ENCODE results near the gene IFT172. TPM values are rescaled to one million over a fixed set of nuclear protein-coding genes. Genes with fewer than 3 reads are reported as not detected.

IFT172 gene
- total RNA-seq, 1 donor from 2014 or later = 30.7 TPM

- Histone ChIP-seq H3K36me3 (no peaks in the 10 kb centered on the region), H3K27ac (peak within 1 kb of the TSS; percentile 80), H3K4me3 (peak within 1 kb of the TSS; percentile 67 to 97), H3K4me1 (peaks cover 30% of the 10 kb centered on the region), H3K27me3 (no peaks in the 10 kb centered on the region), H3K9me3 (no peaks in the 10 kb centered on the region)
- peak; percentile 89 to 96 for DNase-seq (ENCODE audit: extremely low spot score in 2 of 2)
- TF ChIP-seq POLR2AphosphoS5 (IDR thresholded peaks at IDR 0.05; ENCODE audit: insufficient read depth in 1 of 2, low read depth in 1 of 2) = peak; percentile 69 to 81
- TF ChIP-seq CTCF (IDR thresholded peaks at IDR 0.05) = no peak
- intact Hi-C loops (cut with DNase I) = no loop called here
Observed at GRCh38 chr2:27409321-27410073, 80.0 kb downstream of the IFT172 start, which contains the start of gene PPM1G. PPM1G (minus strand) TSS chr2:27409591; CDS start chr2:27409422, 169 bp downstream.

GRCh38 chr2:27408601-27409320, 80.8 kb downstream of the IFT172 start:
- Histone ChIP-seq H3K27me3 (no peaks in the 10 kb centered on the region), H3K4me1 (peaks cover 30% of the 10 kb centered on the region), H3K36me3 (no peaks in the 10 kb centered on the region), H3K27ac (peak overlapping the region; percentile 80), H3K4me3 (peak overlapping the region; percentile 67 to 97), H3K9me3 (no peaks in the 10 kb centered on the region)
- TF ChIP-seq CTCF (IDR thresholded peaks at IDR 0.05) = no peak
- no peak for TF ChIP-seq POLR2A (IDR thresholded peaks at IDR 0.05)
- TF ChIP-seq POLR2AphosphoS5 (IDR thresholded peaks at IDR 0.05; ENCODE audit: insufficient read depth in 1 of 2, low read depth in 1 of 2) = no peak
- DNase-seq (ENCODE audit: extremely low spot score in 2 of 2) = no peak
- intact Hi-C loops (cut with DNase I) = no loop called here

- H3K9me3 ChIP-seq = no peaks in the 10 kb centered on the region
- H3K27me3 ChIP-seq = no peaks in the 10 kb centered on the region
- H3K4me3 ChIP-seq = peak overlapping the region; percentile 67 to 97
- peaks cover 30% of the 10 kb centered on the region for H3K4me1 ChIP-seq
- no peaks in the 10 kb centered on the region for H3K36me3 ChIP-seq
- no peak overlapping the region for H3K27ac ChIP-seq
- DNase-seq (ENCODE audit: extremely low spot score in 2 of 2) = no peak
- TF ChIP-seq CTCF (IDR thresholded peaks at IDR 0.05) (peak in 1 of 3 experiments; percentile 21), POLR2A (IDR thresholded peaks at IDR 0.05) (no peak)
- intact Hi-C loops (cut with DNase I) = no loop called here
Observed at GRCh38 chr2:27407798-27408491, 81.6 kb downstream of the IFT172 start.

GRCh38 chr2:27400348-27401135, 89.0 kb downstream of the IFT172 start:
- no peaks in the 10 kb centered on the region for H3K9me3 ChIP-seq
- no peak overlapping the region for H3K4me3 ChIP-seq
- no peak overlapping the region for H3K27ac ChIP-seq
- no peaks in the 10 kb centered on the region for H3K27me3 ChIP-seq
- peaks cover 13% of the 10 kb centered on the region for H3K4me1 ChIP-seq
- no peaks in the 10 kb centered on the region for H3K36me3 ChIP-seq
- no peak for DNase-seq (ENCODE audit: extremely low spot score in 2 of 2)
- intact Hi-C loops (cut with DNase I) = no loop called here
- TF ChIP-seq POLR2AphosphoS5 (IDR thresholded peaks at IDR 0.05; ENCODE audit: insufficient read depth in 1 of 2, low read depth in 1 of 2) (no peak), CTCF (IDR thresholded peaks at IDR 0.05) (no peak), POLR2A (IDR thresholded peaks at IDR 0.05) (no peak)
